Stimulated activated CD4-positive, alpha-beta T cell treated with anti-CD3 and anti-CD28 coated beads, Interleukin-2, amount 100 ng/mL, for 24 hours (primary cell): Measurements from ENCODE around the gene GIMD1.

Experiments used
- DNase-seq, 2 donors: peaks; one replicate each; pipeline ENCODE4 v3.0.0-alpha.2; 2020

The GIMD1 gene

DNA sequence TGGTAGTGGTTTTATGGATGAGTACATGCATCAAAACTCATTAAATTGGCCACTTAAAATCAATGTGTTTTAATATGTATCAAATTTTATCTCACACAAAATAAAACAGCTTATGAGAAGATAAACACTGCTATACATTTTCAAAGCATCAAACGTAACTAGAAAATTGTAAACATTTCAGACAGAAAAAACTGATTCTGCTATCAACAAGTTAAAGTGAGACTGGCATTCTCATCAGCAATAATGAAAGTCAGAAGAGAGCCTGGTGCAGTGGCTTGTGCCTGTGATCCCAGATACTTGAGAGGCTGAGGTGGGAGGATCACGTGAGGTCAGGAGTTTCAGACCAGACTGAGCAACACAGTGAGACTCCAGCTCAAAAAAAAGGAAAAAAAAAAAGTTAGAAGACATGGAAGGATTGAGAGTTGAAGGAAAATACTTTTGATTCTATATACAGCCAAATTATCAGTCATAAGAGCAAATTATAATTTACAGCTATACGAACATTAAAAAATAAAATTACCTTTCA is 55.5 kb downstream of the GIMD1 start:
- DNase-seq = no peak

DNA sequence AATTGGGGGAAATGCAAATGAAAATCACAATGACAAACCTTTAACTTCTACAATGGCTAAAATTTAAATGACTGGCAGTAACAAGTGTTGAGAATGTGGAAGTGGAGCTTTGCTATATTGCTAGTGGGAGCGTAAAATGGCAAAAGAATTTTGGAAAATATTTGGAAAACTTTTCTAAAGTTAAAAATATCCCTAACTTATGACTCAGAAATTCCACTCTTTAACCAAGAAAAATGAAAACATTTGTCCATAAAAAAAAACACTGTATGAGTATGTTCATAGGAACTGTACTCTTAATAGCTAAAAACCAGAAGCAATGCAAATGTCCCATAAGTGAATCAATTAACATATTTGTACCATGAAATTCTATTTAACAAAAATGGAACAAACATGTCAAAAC is 56.2 kb downstream of the GIMD1 start:
- no peak for DNase-seq
